HFFc6 (cell line): Measurements from ENCODE around the gene LYVE1. TPM values are rescaled to one million over a fixed set of nuclear protein-coding genes. Genes with fewer than 3 reads are reported as not detected.
A peak's percentile ranks its signal among the peaks of the same experiment; 100 is the strongest.

Experiments used
- DNase-seq: peaks from one replicate; pipeline ENCODE4 v3.0.0-alpha.2; 2018
- H3K27ac Mint-ChIP-seq: 2 replicates; pipeline ENCODE4 v1.8.0; 2020; ENCODE audit warnings: mild to moderate bottlenecking, mixed read lengths
- H3K27me3 Mint-ChIP-seq: 2 replicates; pipeline ENCODE4 v1.8.0; 2021; ENCODE audit warnings: mild to moderate bottlenecking, moderate library complexity, mixed read lengths; ENCODE audit not compliant: insufficient read depth
- H3K36me3 Mint-ChIP-seq: 2 replicates; pipeline ENCODE4 v1.8.0; 2021; ENCODE audit warnings: low read depth, mixed read lengths
- H3K4me1 Mint-ChIP-seq: 2 replicates; pipeline ENCODE4 v1.8.0; 2020; ENCODE audit warnings: low read depth, mixed read lengths
- H3K4me3 Mint-ChIP-seq: 2 replicates; pipeline ENCODE4 v1.8.0; 2020; ENCODE audit warnings: mild to moderate bottlenecking, moderate library complexity, mixed read lengths
- H3K9me3 Mint-ChIP-seq: 2 replicates; pipeline ENCODE4 v1.8.0; 2020; ENCODE audit warnings: mild to moderate bottlenecking, mixed read lengths
- CTCF ChIP-seq: fragments of 200-600 bp; sonication (generic); IDR thresholded peaks from 2 replicates; pipeline ENCODE4 v1.5.0; 2021; ENCODE audit warnings: antibody characterized with exemption, mild to moderate bottlenecking
- total RNA-seq, 6 experiments: library from RNA; stranded (reverse); fragmentation: NEBNext Ultra II Directional; extraction: Animal tissue kit (Norgen Biotek cat#: 25700); gene quantifications; 2 replicates in 1 of 6; 3 replicates in 5 of 6; pipeline ENCODE4 v1.2.3, GENCODE V29; 2021

LYVE1 gene
- total RNA-seq, 6 experiments from 2014 or later, result 0.09 TPM; not detected in 5

GRCh38 chr11:10526974-10527918 lies 41.2 kb downstream of the LYVE1 start:
- H3K27ac Mint-ChIP-seq, result peak overlapping the region; percentile 72
- H3K36me3 Mint-ChIP-seq, result peaks cover 9% of the 10 kb centered on the region; the same call in 1 of the 2 replicates
- DNase-seq, result no peak
- peaks cover 49% of the 10 kb centered on the region for H3K4me1 Mint-ChIP-seq
- no peak for TF ChIP-seq CTCF
- no peaks in the 10 kb centered on the region for H3K9me3 Mint-ChIP-seq
- H3K4me3 Mint-ChIP-seq, result peak overlapping the region; percentile 58
- no peaks in the 10 kb centered on the region; the same call in none of the 2 replicates for H3K27me3 Mint-ChIP-seq

- Mint-ChIP-seq H3K27me3 (no peaks in the 10 kb centered on the region; the same call in 1 of the 2 replicates), H3K4me1 (peaks cover 38% of the 10 kb centered on the region)
Observed at GRCh38 chr11:10524471-10524870, 44.0 kb downstream of the LYVE1 start.

GRCh38 chr11:10522921-10523320 lies 45.5 kb downstream of the LYVE1 start:
- no peak overlapping the region for H3K27ac Mint-ChIP-seq
- H3K4me1 Mint-ChIP-seq, result peaks cover 27% of the 10 kb centered on the region
- DNase-seq, result no peak
- H3K27me3 Mint-ChIP-seq, result no peaks in the 10 kb centered on the region; the same call in 1 of the 2 replicates
- TF ChIP-seq CTCF, result no peak
- H3K9me3 Mint-ChIP-seq, result no peaks in the 10 kb centered on the region
- peaks cover 16% of the 10 kb centered on the region; the same call in 1 of the 2 replicates for H3K36me3 Mint-ChIP-seq
- H3K4me3 Mint-ChIP-seq, result no peak overlapping the region

More at GRCh38 chr11:10524471-10524870, 44.0 kb downstream of the LYVE1 start:
- Mint-ChIP-seq H3K36me3 (peaks cover 16% of the 10 kb centered on the region; the same call in 1 of the 2 replicates), H3K27ac (no peak overlapping the region), H3K9me3 (no peaks in the 10 kb centered on the region), H3K4me3 (no peak overlapping the region)
- TF ChIP-seq CTCF, result no peak
- no peak for DNase-seq

- no peak for TF ChIP-seq CTCF
- Mint-ChIP-seq H3K36me3 (peaks cover 16% of the 10 kb centered on the region; the same call in 1 of the 2 replicates), H3K4me1 (peaks cover 27% of the 10 kb centered on the region), H3K4me3 (no peak overlapping the region), H3K9me3 (no peaks in the 10 kb centered on the region), H3K27ac (peak overlapping the region; percentile 3; the same call in 1 of the 2 replicates), H3K27me3 (no peaks in the 10 kb centered on the region; the same call in 1 of the 2 replicates)
- DNase-seq, result no peak
Observed at GRCh38 chr11:10522276-10522675, 46.2 kb downstream of the LYVE1 start.

GRCh38 chr11:10520562-10520961 lies 47.9 kb downstream of the LYVE1 start:
- Mint-ChIP-seq H3K36me3 (peaks cover 8% of the 10 kb centered on the region; the same call in 1 of the 2 replicates), H3K4me3 (no peak overlapping the region), H3K27me3 (no peaks in the 10 kb centered on the region), H3K4me1 (peaks cover 14% of the 10 kb centered on the region; the same call in 1 of the 2 replicates), H3K9me3 (no peaks in the 10 kb centered on the region), H3K27ac (no peak overlapping the region)
- no peak for TF ChIP-seq CTCF
- no peak for DNase-seq
